GM23338 (cell line): ENCODE measurements around the gene GRAMD1C. TPM values are rescaled to one million over a fixed set of nuclear protein-coding genes. Genes with fewer than 3 reads are reported as not detected.

Experiments used
- ATAC-seq: fragments of 200-7000 bp; cut with Tn5 transposase; 3 replicates; pipeline ENCODE4 v1.9.1; 2020
- DNase-seq: peaks from one replicate; pipeline ENCODE4 v3.0.0-alpha.2; 2015; ENCODE audit warnings: low spot score
- H2AFZ ChIP-seq: fragments of 200-600 bp; sonication (generic); 2 replicates; pipeline ENCODE4 v1.8.0; 2016; ENCODE audit warnings: antibody characterized with exemption, mild to moderate bottlenecking, moderate library complexity
- H3F3A ChIP-seq: fragments of 200-600 bp; sonication (generic); replicated peaks from 2 replicates; pipeline ENCODE4 v1.8.0; 2017; ENCODE audit warnings: antibody characterized with exemption, mixed run types, low read depth
- H3K27ac ChIP-seq: fragments of 200-600 bp; sonication (generic); 2 replicates; pipeline ENCODE4 v1.6.1; 2016; ENCODE audit warnings: low read depth
- H3K27me3 ChIP-seq: fragments of 200-600 bp; sonication (generic); 2 replicates; pipeline ENCODE4 v1.8.0; 2016; ENCODE audit warnings: mild to moderate bottlenecking, mixed run types, moderate library complexity; ENCODE audit not compliant: insufficient read depth
- H3K36me3 ChIP-seq: fragments of 200-600 bp; sonication (generic); 2 replicates; pipeline ENCODE4 v1.8.0; 2016; ENCODE audit warnings: mild to moderate bottlenecking; ENCODE audit not compliant: insufficient read depth
- H3K4me1 ChIP-seq: fragments of 200-600 bp; sonication (generic); 2 replicates; pipeline ENCODE4 v1.8.0; 2016; ENCODE audit warnings: mild to moderate bottlenecking, moderate library complexity; ENCODE audit not compliant: insufficient read depth
- H3K4me2 ChIP-seq: fragments of 200-600 bp; sonication (generic); 2 replicates; pipeline ENCODE4 v1.7.1; 2017; ENCODE audit warnings: mixed run types
- H3K4me3 ChIP-seq: fragments of 200-600 bp; sonication (generic); 2 replicates; pipeline ENCODE4 v1.6.1; 2016; ENCODE audit warnings: mixed run types
- H3K79me2 ChIP-seq: fragments of 200-600 bp; sonication (generic); replicated peaks from 2 replicates; pipeline ENCODE4 v1.8.0; 2017; ENCODE audit warnings: mild to moderate bottlenecking; ENCODE audit not compliant: insufficient read depth
- H3K9me2 ChIP-seq: fragments of 200-600 bp; sonication (generic); 2 replicates; pipeline ENCODE4 v1.8.0; 2017; ENCODE audit not compliant: insufficient read depth
- H4K20me1 ChIP-seq: fragments of 200-600 bp; sonication (generic); replicated peaks from 2 replicates; pipeline ENCODE4 v1.8.0; 2017; ENCODE audit warnings: mild to moderate bottlenecking; ENCODE audit not compliant: insufficient read depth
- H3K27ac Mint-ChIP-seq: 2 replicates; pipeline ENCODE4 v1.8.0; 2020; ENCODE audit warnings: inconsistent platforms, mild to moderate bottlenecking, moderate library complexity, mixed read lengths
- H3K27me3 Mint-ChIP-seq: 3 replicates; pipeline ENCODE4 v1.8.0; 2022; ENCODE audit warnings: low read depth, mild to moderate bottlenecking, moderate library complexity, mixed read lengths, inconsistent platforms; ENCODE audit not compliant: insufficient read depth, poor library complexity
- H3K36me3 Mint-ChIP-seq: 3 replicates; pipeline ENCODE4 v1.8.0; 2021; ENCODE audit warnings: low read depth, mild to moderate bottlenecking, inconsistent platforms, moderate library complexity, mixed read lengths
- H3K4me1 Mint-ChIP-seq: 3 replicates; pipeline ENCODE4 v1.8.0; 2020; ENCODE audit warnings: mild to moderate bottlenecking, inconsistent platforms, mixed read lengths
- H3K4me3 Mint-ChIP-seq: 3 replicates; pipeline ENCODE4 v1.8.0; 2021; ENCODE audit warnings: moderate library complexity, mild to moderate bottlenecking, inconsistent platforms, mixed read lengths
- H3K9me3 Mint-ChIP-seq: 3 replicates; pipeline ENCODE4 v1.8.0; 2020; ENCODE audit warnings: moderate library complexity, mild to moderate bottlenecking, inconsistent platforms, mixed read lengths
- CREB1 ChIP-seq: fragments of 250-450 bp; sonication (Bioruptor Pico); IDR thresholded peaks from 2 replicates; pipeline ENCODE4 v1.5.0; 2020; ENCODE audit warnings: low read depth, mild to moderate bottlenecking, moderate library complexity
- EZH2phosphoT487 ChIP-seq: fragments of 200-600 bp; sonication (generic); IDR thresholded peaks from one replicate; pipeline ENCODE4 v1.8.1; 2018; ENCODE audit warnings: antibody characterized with exemption; ENCODE audit not compliant: unreplicated experiment
- JUNB ChIP-seq: IDR thresholded peaks from one replicate; pipeline ENCODE4 v1.6.1; 2016; ENCODE audit warnings: antibody characterized with exemption; ENCODE audit not compliant: unreplicated experiment
- NANOG ChIP-seq: IDR thresholded peaks from 2 replicates; pipeline ENCODE4 v1.6.1; 2016; ENCODE audit warnings: antibody characterized with exemption, borderline replicate concordance
- POLR2AphosphoS5 ChIP-seq: IDR thresholded peaks from 2 replicates; pipeline ENCODE4 v1.6.1; 2016; ENCODE audit warnings: antibody characterized with exemption, low read depth
- STAT1 ChIP-seq: IDR thresholded peaks from one replicate; pipeline ENCODE4 v1.6.1; 2016; ENCODE audit warnings: antibody characterized with exemption; ENCODE audit not compliant: unreplicated experiment
- ZNF114 ChIP-seq: fragments of 250-450 bp; sonication (Bioruptor Pico); IDR thresholded peaks from 2 replicates; pipeline ENCODE4 v1.5.0; 2020; ENCODE audit warnings: mild to moderate bottlenecking, moderate library complexity
- ZNF331 ChIP-seq: fragments of 250-450 bp; sonication (Bioruptor Pico); IDR thresholded peaks from 2 replicates; pipeline ENCODE4 v1.5.0; 2020; ENCODE audit warnings: low read depth, mild to moderate bottlenecking, moderate library complexity
- polyA plus RNA-seq: library from polyadenylated mRNA; unstranded; fragments of >200 nt; fragmentation: Nextera tagmentation; extraction: Ambion mirVana; gene quantifications from 2 replicates; pipeline ENCODE4 v1.2.1, GENCODE V29; 2016
- total RNA-seq: library from RNA; depleted of rRNA; stranded (reverse); fragments of >200 nt; shearing (Covaris generic); gene quantifications from 2 replicates; pipeline ENCODE4 v1.2.3, GENCODE V29; 2014
- TF ChIP-seq, protein P1 (sequence below): fragments of 250-450 bp; sonication (Bioruptor Pico); IDR thresholded peaks from 2 replicates; pipeline ENCODE4 v1.5.0; 2020; ENCODE audit warnings: mild to moderate bottlenecking, moderate library complexity
- TF ChIP-seq, protein P2 (sequence below), 2 experiments: fragments of 200-600 bp in 1 of 2; sonication (generic) in 1 of 2; conservative IDR thresholded peaks; 2 replicates each; pipeline versions ENCODE4 v1.5.1 to v1.6.1; 2016 to 2017; ENCODE audit warnings: antibody characterized with exemption in 2 of 2, low read depth in 2 of 2, mild to moderate bottlenecking in 2 of 2, moderate library complexity in 1 of 2
- TF ChIP-seq, protein P3 (sequence below): IDR thresholded peaks from 2 replicates; pipeline ENCODE4 v1.6.1; 2016; ENCODE audit warnings: antibody characterized with exemption
- TF ChIP-seq, protein P4 (sequence below): IDR thresholded peaks from one replicate; pipeline ENCODE4 v1.6.1; 2018; ENCODE audit warnings: antibody characterized with exemption; ENCODE audit not compliant: unreplicated experiment

Gene GRAMD1C
- total and polyA plus RNA-seq, 2 experiments from 2014 or later, result 3.3 to 3.6 TPM

DNA sequence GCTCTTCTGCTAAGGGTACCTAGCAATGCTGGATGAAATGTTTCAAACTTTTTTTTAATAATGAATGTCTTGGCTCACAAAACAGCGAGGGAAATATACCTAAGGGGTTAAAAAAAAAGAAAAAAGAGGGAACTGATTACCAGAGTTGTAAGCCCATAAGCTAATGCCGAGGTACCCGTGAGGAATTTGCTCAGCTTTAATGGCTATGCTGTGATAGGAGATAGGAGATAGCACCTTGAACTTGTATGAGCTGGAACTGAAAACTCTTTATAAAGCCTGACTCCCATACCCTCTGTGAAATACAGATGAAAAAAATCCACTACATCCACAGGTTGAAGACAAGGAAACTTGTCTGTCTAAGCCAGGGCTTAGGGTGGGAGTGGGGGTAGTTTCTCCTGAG, 13.9 kb downstream of the GRAMD1C start:
- Histone ChIP-seq H3K36me3 (no peaks in the 10 kb centered on the region), H3K9me2 (no peaks in the 10 kb centered on the region), H4K20me1 (no peaks in the 10 kb centered on the region), H3K79me2 (no peaks in the 10 kb centered on the region), H2AFZ (no peak overlapping the region), H3K4me3 (no peak overlapping the region), H3K27me3 (no peaks in the 10 kb centered on the region), H3F3A (no peaks in the 10 kb centered on the region), H3K4me2 (no peak overlapping the region), H3K27ac (no peak overlapping the region), H3K4me1 (no peaks in the 10 kb centered on the region)
- no peaks in the 10 kb centered on the region for H3K4me1 Mint-ChIP-seq
- no peak overlapping the region for H3K27ac Mint-ChIP-seq
- peaks cover 3% of the 10 kb centered on the region; the same call in 2 of the 3 replicates for H3K36me3 Mint-ChIP-seq
- no peak for TF ChIP-seq NANOG
- no peak for TF ChIP-seq EZH2phosphoT487
- no peak for TF ChIP-seq POLR2AphosphoS5
- TF ChIP-seq, protein P1, sequence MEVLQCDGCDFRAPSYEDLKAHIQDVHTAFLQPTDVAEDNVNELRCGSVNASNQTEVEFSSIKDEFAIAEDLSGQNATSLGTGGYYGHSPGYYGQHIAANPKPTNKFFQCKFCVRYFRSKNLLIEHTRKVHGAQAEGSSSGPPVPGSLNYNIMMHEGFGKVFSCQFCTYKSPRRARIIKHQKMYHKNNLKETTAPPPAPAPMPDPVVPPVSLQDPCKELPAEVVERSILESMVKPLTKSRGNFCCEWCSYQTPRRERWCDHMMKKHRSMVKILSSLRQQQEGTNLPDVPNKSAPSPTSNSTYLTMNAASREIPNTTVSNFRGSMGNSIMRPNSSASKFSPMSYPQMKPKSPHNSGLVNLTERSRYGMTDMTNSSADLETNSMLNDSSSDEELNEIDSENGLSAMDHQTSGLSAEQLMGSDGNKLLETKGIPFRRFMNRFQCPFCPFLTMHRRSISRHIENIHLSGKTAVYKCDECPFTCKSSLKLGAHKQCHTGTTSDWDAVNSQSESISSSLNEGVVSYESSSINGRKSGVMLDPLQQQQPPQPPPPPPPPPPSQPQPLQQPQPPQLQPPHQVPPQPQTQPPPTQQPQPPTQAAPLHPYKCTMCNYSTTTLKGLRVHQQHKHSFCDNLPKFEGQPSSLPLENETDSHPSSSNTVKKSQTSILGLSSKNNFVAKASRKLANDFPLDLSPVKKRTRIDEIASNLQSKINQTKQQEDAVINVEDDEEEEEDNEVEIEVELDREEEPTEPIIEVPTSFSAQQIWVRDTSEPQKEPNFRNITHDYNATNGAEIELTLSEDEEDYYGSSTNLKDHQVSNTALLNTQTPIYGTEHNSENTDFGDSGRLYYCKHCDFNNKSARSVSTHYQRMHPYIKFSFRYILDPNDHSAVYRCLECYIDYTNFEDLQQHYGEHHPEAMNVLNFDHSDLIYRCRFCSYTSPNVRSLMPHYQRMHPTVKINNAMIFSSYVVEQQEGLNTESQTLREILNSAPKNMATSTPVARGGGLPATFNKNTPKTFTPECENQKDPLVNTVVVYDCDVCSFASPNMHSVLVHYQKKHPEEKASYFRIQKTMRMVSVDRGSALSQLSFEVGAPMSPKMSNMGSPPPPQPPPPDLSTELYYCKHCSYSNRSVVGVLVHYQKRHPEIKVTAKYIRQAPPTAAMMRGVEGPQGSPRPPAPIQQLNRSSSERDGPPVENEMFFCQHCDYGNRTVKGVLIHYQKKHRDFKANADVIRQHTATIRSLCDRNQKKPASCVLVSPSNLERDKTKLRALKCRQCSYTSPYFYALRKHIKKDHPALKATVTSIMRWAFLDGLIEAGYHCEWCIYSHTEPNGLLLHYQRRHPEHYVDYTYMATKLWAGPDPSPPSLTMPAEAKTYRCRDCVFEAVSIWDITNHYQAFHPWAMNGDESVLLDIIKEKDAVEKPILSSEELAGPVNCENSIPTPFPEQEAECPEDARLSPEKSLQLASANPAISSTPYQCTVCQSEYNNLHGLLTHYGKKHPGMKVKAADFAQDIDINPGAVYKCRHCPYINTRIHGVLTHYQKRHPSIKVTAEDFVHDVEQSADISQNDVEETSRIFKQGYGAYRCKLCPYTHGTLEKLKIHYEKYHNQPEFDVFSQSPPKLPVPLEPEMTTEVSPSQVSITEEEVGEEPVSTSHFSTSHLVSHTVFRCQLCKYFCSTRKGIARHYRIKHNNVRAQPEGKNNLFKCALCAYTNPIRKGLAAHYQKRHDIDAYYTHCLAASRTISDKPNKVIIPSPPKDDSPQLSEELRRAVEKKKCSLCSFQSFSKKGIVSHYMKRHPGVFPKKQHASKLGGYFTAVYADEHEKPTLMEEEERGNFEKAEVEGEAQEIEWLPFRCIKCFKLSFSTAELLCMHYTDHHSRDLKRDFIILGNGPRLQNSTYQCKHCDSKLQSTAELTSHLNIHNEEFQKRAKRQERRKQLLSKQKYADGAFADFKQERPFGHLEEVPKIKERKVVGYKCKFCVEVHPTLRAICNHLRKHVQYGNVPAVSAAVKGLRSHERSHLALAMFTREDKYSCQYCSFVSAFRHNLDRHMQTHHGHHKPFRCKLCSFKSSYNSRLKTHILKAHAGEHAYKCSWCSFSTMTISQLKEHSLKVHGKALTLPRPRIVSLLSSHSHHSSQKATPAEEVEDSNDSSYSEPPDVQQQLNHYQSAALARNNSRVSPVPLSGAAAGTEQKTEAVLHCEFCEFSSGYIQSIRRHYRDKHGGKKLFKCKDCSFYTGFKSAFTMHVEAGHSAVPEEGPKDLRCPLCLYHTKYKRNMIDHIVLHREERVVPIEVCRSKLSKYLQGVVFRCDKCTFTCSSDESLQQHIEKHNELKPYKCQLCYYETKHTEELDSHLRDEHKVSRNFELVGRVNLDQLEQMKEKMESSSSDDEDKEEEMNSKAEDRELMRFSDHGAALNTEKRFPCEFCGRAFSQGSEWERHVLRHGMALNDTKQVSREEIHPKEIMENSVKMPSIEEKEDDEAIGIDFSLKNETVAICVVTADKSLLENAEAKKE (CRISPR knock-in tag), result no peak
- TF ChIP-seq, protein P2, sequence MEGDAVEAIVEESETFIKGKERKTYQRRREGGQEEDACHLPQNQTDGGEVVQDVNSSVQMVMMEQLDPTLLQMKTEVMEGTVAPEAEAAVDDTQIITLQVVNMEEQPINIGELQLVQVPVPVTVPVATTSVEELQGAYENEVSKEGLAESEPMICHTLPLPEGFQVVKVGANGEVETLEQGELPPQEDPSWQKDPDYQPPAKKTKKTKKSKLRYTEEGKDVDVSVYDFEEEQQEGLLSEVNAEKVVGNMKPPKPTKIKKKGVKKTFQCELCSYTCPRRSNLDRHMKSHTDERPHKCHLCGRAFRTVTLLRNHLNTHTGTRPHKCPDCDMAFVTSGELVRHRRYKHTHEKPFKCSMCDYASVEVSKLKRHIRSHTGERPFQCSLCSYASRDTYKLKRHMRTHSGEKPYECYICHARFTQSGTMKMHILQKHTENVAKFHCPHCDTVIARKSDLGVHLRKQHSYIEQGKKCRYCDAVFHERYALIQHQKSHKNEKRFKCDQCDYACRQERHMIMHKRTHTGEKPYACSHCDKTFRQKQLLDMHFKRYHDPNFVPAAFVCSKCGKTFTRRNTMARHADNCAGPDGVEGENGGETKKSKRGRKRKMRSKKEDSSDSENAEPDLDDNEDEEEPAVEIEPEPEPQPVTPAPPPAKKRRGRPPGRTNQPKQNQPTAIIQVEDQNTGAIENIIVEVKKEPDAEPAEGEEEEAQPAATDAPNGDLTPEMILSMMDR (conservative IDR thresholded peaks at IDR 0.05; ENCODE audit: low read depth in 2 of 2), result no peak
- TF ChIP-seq ZNF331 (CRISPR knock-in tag), result no peak
- TF ChIP-seq, protein P3, sequence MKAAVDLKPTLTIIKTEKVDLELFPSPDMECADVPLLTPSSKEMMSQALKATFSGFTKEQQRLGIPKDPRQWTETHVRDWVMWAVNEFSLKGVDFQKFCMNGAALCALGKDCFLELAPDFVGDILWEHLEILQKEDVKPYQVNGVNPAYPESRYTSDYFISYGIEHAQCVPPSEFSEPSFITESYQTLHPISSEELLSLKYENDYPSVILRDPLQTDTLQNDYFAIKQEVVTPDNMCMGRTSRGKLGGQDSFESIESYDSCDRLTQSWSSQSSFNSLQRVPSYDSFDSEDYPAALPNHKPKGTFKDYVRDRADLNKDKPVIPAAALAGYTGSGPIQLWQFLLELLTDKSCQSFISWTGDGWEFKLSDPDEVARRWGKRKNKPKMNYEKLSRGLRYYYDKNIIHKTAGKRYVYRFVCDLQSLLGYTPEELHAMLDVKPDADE, result no peak
- TF ChIP-seq ZNF114 (CRISPR knock-in tag), result no peak
- TF ChIP-seq JUNB, result no peak
- no peak for TF ChIP-seq CREB1
- TF ChIP-seq, protein P4, sequence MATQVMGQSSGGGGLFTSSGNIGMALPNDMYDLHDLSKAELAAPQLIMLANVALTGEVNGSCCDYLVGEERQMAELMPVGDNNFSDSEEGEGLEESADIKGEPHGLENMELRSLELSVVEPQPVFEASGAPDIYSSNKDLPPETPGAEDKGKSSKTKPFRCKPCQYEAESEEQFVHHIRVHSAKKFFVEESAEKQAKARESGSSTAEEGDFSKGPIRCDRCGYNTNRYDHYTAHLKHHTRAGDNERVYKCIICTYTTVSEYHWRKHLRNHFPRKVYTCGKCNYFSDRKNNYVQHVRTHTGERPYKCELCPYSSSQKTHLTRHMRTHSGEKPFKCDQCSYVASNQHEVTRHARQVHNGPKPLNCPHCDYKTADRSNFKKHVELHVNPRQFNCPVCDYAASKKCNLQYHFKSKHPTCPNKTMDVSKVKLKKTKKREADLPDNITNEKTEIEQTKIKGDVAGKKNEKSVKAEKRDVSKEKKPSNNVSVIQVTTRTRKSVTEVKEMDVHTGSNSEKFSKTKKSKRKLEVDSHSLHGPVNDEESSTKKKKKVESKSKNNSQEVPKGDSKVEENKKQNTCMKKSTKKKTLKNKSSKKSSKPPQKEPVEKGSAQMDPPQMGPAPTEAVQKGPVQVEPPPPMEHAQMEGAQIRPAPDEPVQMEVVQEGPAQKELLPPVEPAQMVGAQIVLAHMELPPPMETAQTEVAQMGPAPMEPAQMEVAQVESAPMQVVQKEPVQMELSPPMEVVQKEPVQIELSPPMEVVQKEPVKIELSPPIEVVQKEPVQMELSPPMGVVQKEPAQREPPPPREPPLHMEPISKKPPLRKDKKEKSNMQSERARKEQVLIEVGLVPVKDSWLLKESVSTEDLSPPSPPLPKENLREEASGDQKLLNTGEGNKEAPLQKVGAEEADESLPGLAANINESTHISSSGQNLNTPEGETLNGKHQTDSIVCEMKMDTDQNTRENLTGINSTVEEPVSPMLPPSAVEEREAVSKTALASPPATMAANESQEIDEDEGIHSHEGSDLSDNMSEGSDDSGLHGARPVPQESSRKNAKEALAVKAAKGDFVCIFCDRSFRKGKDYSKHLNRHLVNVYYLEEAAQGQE, result no peak
- TF ChIP-seq STAT1, result no peak
- peaks cover 4% of the 10 kb centered on the region; the same call in 2 of the 3 replicates for H3K9me3 Mint-ChIP-seq
- no peaks in the 10 kb centered on the region for H3K27me3 Mint-ChIP-seq
- H3K4me3 Mint-ChIP-seq, result no peak overlapping the region
- DNase-seq, result no peak
- no peak for ATAC-seq
